Measurements from ENCODE around the gene CRTC1. TPM values are rescaled to one million over a fixed set of nuclear protein-coding genes. Genes with fewer than 3 reads are reported as not detected.
A peak's percentile ranks its signal among the peaks of the same experiment; 100 is the strongest.

CRTC1 gene
- total and polyA plus RNA-seq, 4 donors: 1.5 to 3.5 (median 1.9) TPM

- 92% methylated on average over 27 of the region's 27 CpGs for WGBS
- H3K27me3 ChIP-seq (ENCODE audit: control insufficient read depth in 4 of 4, insufficient read depth in 4 of 4, low read length in 3 of 4): no peaks in the 10 kb centered on the region
- no peak overlapping the region for H3K4me3 ChIP-seq (ENCODE audit: low read depth in 1 of 3, low read length in 3 of 3)
- no peak for DNase-seq (ENCODE audit: low spot score)
- H3K9ac ChIP-seq (ENCODE audit: low read depth in 1 of 2, low read length in 2 of 2): no peak overlapping the region
- H3K27ac ChIP-seq (ENCODE audit: low read depth in 1 of 2, low read length in 2 of 2): no peak overlapping the region
- H3K4me1 ChIP-seq (ENCODE audit: control insufficient read depth in 4 of 4, insufficient read depth in 4 of 4, low read length in 3 of 4): peaks cover 3 to 10% (median 8%) of the 10 kb centered on the region in 4 donors
- no peaks in the 10 kb centered on the region for H3K9me3 ChIP-seq (ENCODE audit: control insufficient read depth in 4 of 4, low read length in 3 of 4)
- TF ChIP-seq HNF4A (conservative IDR thresholded peaks at IDR 0.05) (no peak), RXRA (IDR thresholded peaks at IDR 0.05) (no peak)
- H3K36me3 ChIP-seq (ENCODE audit: control insufficient read depth in 4 of 4, insufficient read depth in 3 of 4, low read depth in 1 of 4, low read length in 3 of 4): no peaks in the 10 kb centered on the region
Observed at GRCh38 chr19:18736415-18737336, 53.2 kb downstream of the CRTC1 start.

GRCh38 chr19:18737337-18737953 is 54.0 kb downstream of the CRTC1 start:
- H3K4me3 ChIP-seq (ENCODE audit: low read depth in 1 of 3, low read length in 3 of 3): no peak overlapping the region
- no peaks in the 10 kb centered on the region for H3K9me3 ChIP-seq (ENCODE audit: control insufficient read depth in 4 of 4, low read length in 3 of 4)
- H3K27me3 ChIP-seq (ENCODE audit: control insufficient read depth in 4 of 4, insufficient read depth in 4 of 4, low read length in 3 of 4): no peaks in the 10 kb centered on the region
- DNase-seq (ENCODE audit: low spot score): no peak
- no peak overlapping the region for H3K9ac ChIP-seq (ENCODE audit: low read depth in 1 of 2, low read length in 2 of 2)
- no peak overlapping the region for H3K27ac ChIP-seq (ENCODE audit: low read depth in 1 of 2, low read length in 2 of 2)
- H3K4me1 ChIP-seq (ENCODE audit: control insufficient read depth in 4 of 4, insufficient read depth in 4 of 4, low read length in 3 of 4): peaks cover 3 to 10% (median 8%) of the 10 kb centered on the region in 4 donors
- no peaks in the 10 kb centered on the region for H3K36me3 ChIP-seq (ENCODE audit: control insufficient read depth in 4 of 4, insufficient read depth in 3 of 4, low read depth in 1 of 4, low read length in 3 of 4)
- TF ChIP-seq GABPA (IDR thresholded peaks at IDR 0.05 in 1 of 2, conservative IDR thresholded peaks at IDR 0.05 in 1 of 2) (no peak), CTCF (IDR thresholded peaks at IDR 0.05; ENCODE audit: low read depth, low read length, missing input control) (no peak), MAX (IDR thresholded peaks at IDR 0.05) (no peak), TAF1 (conservative IDR thresholded peaks at IDR 0.05) (no peak), RXRA (IDR thresholded peaks at IDR 0.05) (no peak), SP1 (IDR thresholded peaks at IDR 0.05) (no peak), JUND (IDR thresholded peaks at IDR 0.05) (no peak), FOXA2 (IDR thresholded peaks at IDR 0.05) (no peak), NR2F2 (IDR thresholded peaks at IDR 0.05) (no peak), ZBTB33 (IDR thresholded peaks at IDR 0.05) (no peak)
- 80% methylated on average over 10 of the region's 10 CpGs for WGBS

- Histone ChIP-seq H3K9me3 (ENCODE audit: control insufficient read depth in 4 of 4, low read length in 3 of 4) (no peaks in the 10 kb centered on the region), H3K4me1 (ENCODE audit: control insufficient read depth in 4 of 4, insufficient read depth in 4 of 4, low read length in 3 of 4) (peaks cover 3 to 11% (median 8%) of the 10 kb centered on the region in 4 donors), H3K4me3 (ENCODE audit: low read depth in 1 of 3, low read length in 3 of 3) (no peak overlapping the region), H3K27ac (ENCODE audit: low read depth in 1 of 2, low read length in 2 of 2) (no peak overlapping the region), H3K9ac (ENCODE audit: low read depth in 1 of 2, low read length in 2 of 2) (no peak overlapping the region), H3K36me3 (ENCODE audit: control insufficient read depth in 4 of 4, insufficient read depth in 3 of 4, low read depth in 1 of 4, low read length in 3 of 4) (no peaks in the 10 kb centered on the region), H3K27me3 (ENCODE audit: control insufficient read depth in 4 of 4, insufficient read depth in 4 of 4, low read length in 3 of 4) (no peaks in the 10 kb centered on the region)
- TF ChIP-seq RXRA (IDR thresholded peaks at IDR 0.05) (peak in 1 of 2 donors; percentile 51), ZBTB33 (IDR thresholded peaks at IDR 0.05) (no peak), HNF4A (conservative IDR thresholded peaks at IDR 0.05) (peak in 1 of 2 donors; percentile 49), FOXA1 (IDR thresholded peaks at IDR 0.05) (peak; percentile 22)
- WGBS: 52% methylated on average over 1 of the region's 1 CpG
- DNase-seq (ENCODE audit: low spot score): no peak
Observed at GRCh38 chr19:18737954-18738351, 54.5 kb downstream of the CRTC1 start.

Measured in liver (tissue), 9 donors.